ENCODE measurements around the gene FAM98B. TPM values are rescaled to one million over a fixed set of nuclear protein-coding genes. Genes with fewer than 3 reads are reported as not detected.

FAM98B gene
- total and polyA plus RNA-seq, 2 donors (not counting 1 experiment from before 2014, with no cell fraction given): 1.4 to 21.5 TPM

- no CpG with 5 or more reads among the region's 4 CpGs for WGBS (ENCODE audit: insufficient coverage)
- no peak overlapping the region for H3K4me2 ChIP-seq (replicated peaks; ENCODE audit: low read depth, low read length, poor library complexity, severe bottlenecking)
- DNase-seq (no peak), ATAC-seq (ENCODE audit: low read depth) (no peak)
- H3K27ac ChIP-seq (ENCODE audit: low read length in 2 of 2): no peak overlapping the region
- H3K4me3 ChIP-seq (ENCODE audit: control extremely low read depth in 1 of 5, extremely low read depth in 1 of 5, insufficient read depth in 1 of 5, low read depth in 2 of 5, low read length in 4 of 5): no peak overlapping the region
- H3K79me2 ChIP-seq (ENCODE audit: control insufficient read depth, insufficient read depth, low read length): no peaks in the 10 kb centered on the region
- CTCF ChIA-PET: interaction anchor here (1.2 to 1.4 kb wide), 4 partner anchors 16 to 177 kb away, joined by 3 to 8 read pairs (median 4); no protein-coding TSS in a partner anchor
- no peaks in the 10 kb centered on the region for H3K4me1 Mint-ChIP-seq
- no peak overlapping the region for H3K27ac Mint-ChIP-seq
- H3K9ac ChIP-seq (ENCODE audit: low read length): no peak overlapping the region
- H3K4me3 Mint-ChIP-seq: no peak overlapping the region
- H3K27me3 Mint-ChIP-seq: no peaks in the 10 kb centered on the region
- H3K9me3 Mint-ChIP-seq (ENCODE audit: insufficient read depth): no peaks in the 10 kb centered on the region
- H2AFZ ChIP-seq (ENCODE audit: insufficient read depth, low read depth, low read length, poor library complexity, severe bottlenecking): no peak overlapping the region
- no peaks in the 10 kb centered on the region for H4K20me1 ChIP-seq (ENCODE audit: control insufficient read depth, insufficient read depth, low read length, poor library complexity, severe bottlenecking)
- TF ChIP-seq CTCF (IDR thresholded peaks at IDR 0.05) (no peak), EZH2 (IDR thresholded peaks at IDR 0.05; ENCODE audit: borderline replicate concordance, insufficient read depth, low read depth, low read length, poor library complexity, severe bottlenecking) (no peak)
- POLR2A ChIA-PET: no interaction called here
- peaks cover 9 to 89% of the 10 kb centered on the region in 2 experiments for H3K36me3 ChIP-seq (replicated peaks in 1 of 2; ENCODE audit: control extremely low read depth in 1 of 2, control insufficient read depth in 1 of 2, extremely low read depth in 1 of 2, insufficient read depth in 2 of 2, low read length in 1 of 2)
- H3K9me3 ChIP-seq (ENCODE audit: control extremely low read depth in 1 of 3, control insufficient read depth in 2 of 3, insufficient read depth in 1 of 3, low read length in 2 of 3): no peaks in the 10 kb centered on the region
- intact Hi-C loops (cut with micrococcal nuclease): no loop called here
- H3K4me1 ChIP-seq (ENCODE audit: control insufficient read depth in 2 of 2, insufficient read depth in 2 of 2, low read length in 2 of 2): no peaks in the 10 kb centered on the region
- no peaks in the 10 kb centered on the region for H3K27me3 ChIP-seq (replicated peaks in 1 of 4; ENCODE audit: control extremely low read depth in 1 of 4, control insufficient read depth in 3 of 4, insufficient read depth in 4 of 4, low read length in 3 of 4)
These were observed 53.1 kb downstream of the FAM98B start for GRCh38 chr15:38506997-38507396.

- Mint-ChIP-seq H3K9me3 (ENCODE audit: insufficient read depth) (no peaks in the 10 kb centered on the region), H3K27ac (no peak overlapping the region), H3K27me3 (no peaks in the 10 kb centered on the region), H3K4me3 (no peak overlapping the region), H3K4me1 (no peaks in the 10 kb centered on the region)
- TF ChIP-seq CTCF (IDR thresholded peaks at IDR 0.05) (no peak), EZH2 (IDR thresholded peaks at IDR 0.05; ENCODE audit: borderline replicate concordance, insufficient read depth, low read depth, low read length, poor library complexity, severe bottlenecking) (no peak)
- no peaks in the 10 kb centered on the region for H3K4me1 ChIP-seq (ENCODE audit: control insufficient read depth in 2 of 2, insufficient read depth in 2 of 2, low read length in 2 of 2)
- no peak for ATAC-seq (ENCODE audit: low read depth)
- H3K9me3 ChIP-seq (ENCODE audit: control extremely low read depth in 1 of 3, control insufficient read depth in 2 of 3, insufficient read depth in 1 of 3, low read length in 2 of 3): no peaks in the 10 kb centered on the region
- no peaks in the 10 kb centered on the region for H4K20me1 ChIP-seq (ENCODE audit: control insufficient read depth, insufficient read depth, low read length, poor library complexity, severe bottlenecking)
- no peak overlapping the region for H3K4me2 ChIP-seq (replicated peaks; ENCODE audit: low read depth, low read length, poor library complexity, severe bottlenecking)
- CTCF ChIA-PET: interaction anchor here (1.1 to 1.4 kb wide), 4 partner anchors 33 to 176 kb away, joined by 3 to 8 read pairs (median 4); no protein-coding TSS in a partner anchor
- H3K36me3 ChIP-seq (replicated peaks in 1 of 2; ENCODE audit: control extremely low read depth in 1 of 2, control insufficient read depth in 1 of 2, extremely low read depth in 1 of 2, insufficient read depth in 2 of 2, low read length in 1 of 2): peaks cover 7 to 89% of the 10 kb centered on the region in 2 experiments
- POLR2A ChIA-PET: no interaction called here
- no peak overlapping the region for H3K4me3 ChIP-seq (ENCODE audit: control extremely low read depth in 1 of 5, extremely low read depth in 1 of 5, insufficient read depth in 1 of 5, low read depth in 2 of 5, low read length in 4 of 5)
- H2AFZ ChIP-seq (ENCODE audit: insufficient read depth, low read depth, low read length, poor library complexity, severe bottlenecking): no peak overlapping the region
- no peak overlapping the region for H3K27ac ChIP-seq (ENCODE audit: low read length in 2 of 2)
- no peaks in the 10 kb centered on the region for H3K27me3 ChIP-seq (replicated peaks in 1 of 4; ENCODE audit: control extremely low read depth in 1 of 4, control insufficient read depth in 3 of 4, insufficient read depth in 4 of 4, low read length in 3 of 4)
- DNase-seq: no peak
- no peaks in the 10 kb centered on the region for H3K79me2 ChIP-seq (ENCODE audit: control insufficient read depth, insufficient read depth, low read length)
- intact Hi-C loops (cut with micrococcal nuclease): no loop called here
- WGBS (ENCODE audit: insufficient coverage): 96% methylated on average over 5 of the region's 7 CpGs
- no peak overlapping the region for H3K9ac ChIP-seq (ENCODE audit: low read length)
These were observed 53.6 kb downstream of the FAM98B start for GRCh38 chr15:38507570-38507969.

Data from B cell (primary cell).